ENCODE data around the gene CPD. TPM values are rescaled to one million over a fixed set of nuclear protein-coding genes. Genes with fewer than 3 reads are reported as not detected.

The CPD gene
- total and polyA plus RNA-seq, 9 of the 15 experiments (the other 6 are each of a cell fraction or from before 2014, with no cell fraction given): 4.5 to 24.4 (median 20.4) TPM

GRCh38 chr17:30344283-30345088 is 34.2 kb upstream of the CPD start:
- H3K79me2 ChIP-seq (ENCODE audit: control insufficient read depth, insufficient read depth, low read length): no peaks in the 10 kb centered on the region
- H3K27ac ChIP-seq (ENCODE audit: extremely low read depth, low read depth, low read length): peak overlapping the region; percentile 30; the same call in 2 of the 3 replicates
- peak overlapping the region; percentile 25 to 76; a peak in 3 of 4 replicates for H3K9ac ChIP-seq (ENCODE audit: insufficient read depth in 1 of 2, low read depth in 2 of 2, low read length in 2 of 2)
- ATAC-seq (peak; percentile 84), FAIRE-seq (peak; percentile 86), DNase-seq (ENCODE audit: extremely low read depth in 1 of 4, low spot score in 3 of 4) (peak; percentile 16 to 59 (median 30))
- H2AFZ ChIP-seq (ENCODE audit: low read depth, low read length): peak overlapping the region; percentile 89
- no peaks in the 10 kb centered on the region for H4K20me1 ChIP-seq (replicated peaks; ENCODE audit: control insufficient read depth, insufficient read depth, low read length)
- WGBS (ENCODE audit: insufficient coverage, low coverage, missing lambda C conversion rate): 9% methylated on average over 9 of the region's 9 CpGs
- H3K9me1 ChIP-seq (ENCODE audit: control insufficient read depth, insufficient read depth, low read length): no peaks in the 10 kb centered on the region
- H3K9me3 ChIP-seq (replicated peaks; ENCODE audit: control insufficient read depth, insufficient read depth, low read depth, low read length): no peaks in the 10 kb centered on the region
- no TSS peak for BruUV-seq (replicated peaks)
- ChIA-PET POLR2A (interaction anchor here (0.6 to 1.5 kb wide), 8 partner anchors 10 to 240 kb away, joined by 3 to 4 read pairs (median 3); no protein-coding TSS in a partner anchor), CTCF (ENCODE audit: low intra/inter-chr PET ratio) (no interaction called here)
- no peaks in the 10 kb centered on the region for H3K36me3 ChIP-seq (ENCODE audit: control insufficient read depth, insufficient read depth, low read length)
- H3K4me3 ChIP-seq: no peak overlapping the region
- H3K4me1 ChIP-seq (replicated peaks in 1 of 2; ENCODE audit: control insufficient read depth in 2 of 2, insufficient read depth in 2 of 2, low read length in 2 of 2): peaks cover 8 to 33% of the 10 kb centered on the region in 2 experiments; a peak in 4 of 5 replicates
- H3K27me3 ChIP-seq (ENCODE audit: control insufficient read depth in 2 of 2, insufficient read depth in 2 of 2, low read length in 2 of 2): no peaks in the 10 kb centered on the region
- in situ Hi-C loops (cut with MboI) (loop anchor here (25.0 kb wide), 1 partner anchor 368 kb away; no protein-coding TSS in a partner anchor), intact Hi-C loops (cut with micrococcal nuclease) (loop anchor here (2.0 to 5.0 kb wide), 3 partner anchors 34 to 373 kb away; partner anchors contain the start of genes CPD and GOSR1)
- H3K4me2 ChIP-seq (ENCODE audit: insufficient read depth, low read length): peak overlapping the region; percentile 63
- no peak for TF ChIP-seq ZBTB34 (CRISPR knock-in tag; IDR thresholded peaks at IDR 0.05)
- TF ChIP-seq HNRNPK (IDR thresholded peaks at IDR 0.05; ENCODE audit: low read depth, low read length, poor library complexity, severe bottlenecking): no peak
- peak; percentile 65 for TF ChIP-seq ELF1 (tag; IDR thresholded peaks at IDR 0.05)
- TF ChIP-seq THAP7 (CRISPR knock-in tag; IDR thresholded peaks at IDR 0.05): no peak
- no peak for TF ChIP-seq TARDBP (IDR thresholded peaks at IDR 0.05)
- no peak for TF ChIP-seq NFRKB (IDR thresholded peaks at IDR 0.05; ENCODE audit: low read depth)
- 0 out of 4 replicates have a peak, but pooled peaks of 1 of the 2 experiments have one; percentile 28 for TF ChIP-seq ETV6 (IDR thresholded peaks at IDR 0.05; ENCODE audit: borderline replicate concordance in 1 of 2, low read depth in 2 of 2, low read length in 1 of 2)
- no peak for TF ChIP-seq ETV6 (CRISPR knock-in tag; IDR thresholded peaks at IDR 0.05; ENCODE audit: borderline replicate concordance)
- TF ChIP-seq ZKSCAN8 (CRISPR knock-in tag; IDR thresholded peaks at IDR 0.05): peak; percentile 65; the same call in 1 of the 2 replicates
- TF ChIP-seq MEF2D (tag; conservative IDR thresholded peaks at IDR 0.05; ENCODE audit: low read depth): peak; percentile 34; the same call in 1 of the 2 replicates
- no peak for TF ChIP-seq CBX3 (IDR thresholded peaks at IDR 0.05; ENCODE audit: borderline replicate concordance in 1 of 2, low read length in 2 of 2)
- TF ChIP-seq SNIP1 (IDR thresholded peaks at IDR 0.05; ENCODE audit: low read depth): no peak
- TF ChIP-seq ARID3B (CRISPR knock-in tag; IDR thresholded peaks at IDR 0.05; ENCODE audit: borderline replicate concordance): no peak
- TF ChIP-seq FUS (optimal IDR thresholded peaks at IDR 0.05; ENCODE audit: low read depth, low read length): no peak
- TF ChIP-seq ZKSCAN3 (CRISPR knock-in tag; IDR thresholded peaks at IDR 0.05): no peak
- no peak for TF ChIP-seq MCM5 (IDR thresholded peaks at IDR 0.05; ENCODE audit: low read depth)
- no peak for TF ChIP-seq FOSL1 (tag; conservative IDR thresholded peaks at IDR 0.05)
- TF ChIP-seq ZNF24 (IDR thresholded peaks at IDR 0.05): no peak
- TF ChIP-seq NR2C2 (CRISPR knock-in tag; IDR thresholded peaks at IDR 0.05): no peak
- TF ChIP-seq NR2C2 (tag; IDR thresholded peaks at IDR 0.05): peak; percentile 45; the same call in 1 of the 2 replicates
